Liver (tissue), 9 donors: ENCODE measurements around the gene FANCE. TPM values are rescaled to one million over a fixed set of nuclear protein-coding genes. Genes with fewer than 3 reads are reported as not detected.

Experiments
- DNase-seq: peaks from one replicate; pipeline ENCODE4 v3.0.0-alpha.2; 2017; ENCODE audit warnings: low spot score
- H3K27ac ChIP-seq, 2 donors: one replicate each; pipeline ENCODE4 v1.7.0; 2013; ENCODE audit warnings: inconsistent platforms in 2 of 2, low read length in 2 of 2, control low read depth in 1 of 2, low read depth in 1 of 2, mild to moderate bottlenecking in 1 of 2
- H3K27me3 ChIP-seq, 4 donors: one replicate each; pipeline versions ENCODE4 v1.6.1 to v1.7.0; 2013; ENCODE audit warnings: low read length in 3 of 4, inconsistent platforms in 1 of 4, mild to moderate bottlenecking in 1 of 4, moderate library complexity in 1 of 4; ENCODE audit not compliant: control insufficient read depth in 4 of 4, insufficient read depth in 4 of 4
- H3K36me3 ChIP-seq, 4 donors: one replicate each; pipeline versions ENCODE4 v1.6.1 to v1.7.0; 2013; ENCODE audit warnings: low read length in 3 of 4, mild to moderate bottlenecking in 3 of 4, low read depth in 1 of 4, moderate library complexity in 1 of 4; ENCODE audit not compliant: control insufficient read depth in 4 of 4, insufficient read depth in 3 of 4
- H3K4me1 ChIP-seq, 4 donors: one replicate each; pipeline versions ENCODE4 v1.6.1 to v1.7.0; 2013; ENCODE audit warnings: low read length in 3 of 4, mild to moderate bottlenecking in 3 of 4, moderate library complexity in 1 of 4; ENCODE audit not compliant: control insufficient read depth in 4 of 4, insufficient read depth in 4 of 4
- H3K4me3 ChIP-seq, 3 donors: one replicate each; pipeline versions ENCODE4 v1.6.1 to v1.7.0; 2013; ENCODE audit warnings: low read length in 3 of 3, control low read depth in 1 of 3, low read depth in 1 of 3, mild to moderate bottlenecking in 1 of 3
- H3K9ac ChIP-seq, 2 donors: one replicate each; pipeline ENCODE4 v1.7.0; 2013; ENCODE audit warnings: low read length in 2 of 2, mild to moderate bottlenecking in 2 of 2, moderate library complexity in 2 of 2, control low read depth in 1 of 2, low read depth in 1 of 2
- H3K9me3 ChIP-seq, 4 donors: one replicate each; pipeline versions ENCODE4 v1.6.1 to v1.7.0; 2013; ENCODE audit warnings: low read length in 3 of 4; ENCODE audit not compliant: control insufficient read depth in 4 of 4
- CTCF ChIP-seq: fragments of 150-350 bp; IDR thresholded peaks from 2 replicates; pipeline ENCODE4 v1.5.1; 2017; ENCODE audit warnings: improper control_type of control experiment, low read depth, low read length; ENCODE audit not compliant: missing input control
- EGR1 ChIP-seq, 2 donors: IDR thresholded peaks; 2 replicates each; pipeline ENCODE4 v1.6.1; 2016 to 2018; ENCODE audit warnings: antibody characterized with exemption in 2 of 2, low read depth in 2 of 2
- FOXA1 ChIP-seq: IDR thresholded peaks from 2 replicates; pipeline ENCODE4 v1.6.1; 2016; ENCODE audit warnings: antibody characterized with exemption
- FOXA2 ChIP-seq: IDR thresholded peaks from 2 replicates; pipeline ENCODE4 v1.6.1; 2016; ENCODE audit warnings: antibody characterized with exemption
- HNF4A ChIP-seq, 2 donors: conservative IDR thresholded peaks; 2 replicates each; pipeline ENCODE4 v1.6.1; 2016; ENCODE audit warnings: antibody characterized with exemption in 2 of 2, mild to moderate bottlenecking in 2 of 2
- JUND ChIP-seq, 2 donors: IDR thresholded peaks; 2 replicates each; pipeline ENCODE4 v1.6.1; 2016; ENCODE audit warnings: antibody characterized with exemption in 2 of 2
- NR2F2 ChIP-seq: IDR thresholded peaks from 2 replicates; pipeline ENCODE4 v1.6.1; 2016; ENCODE audit warnings: antibody characterized with exemption
- RAD21 ChIP-seq, 2 donors: IDR thresholded peaks; 2 replicates each; pipeline ENCODE4 v1.6.1; 2016; ENCODE audit warnings: antibody characterized with exemption in 2 of 2, mild to moderate bottlenecking in 2 of 2
- RXRA ChIP-seq, 2 donors: IDR thresholded peaks; 2 replicates each; pipeline ENCODE4 v1.6.1; 2017 to 2018; ENCODE audit warnings: antibody characterized with exemption in 2 of 2, mild to moderate bottlenecking in 1 of 2
- SP1 ChIP-seq: IDR thresholded peaks from 2 replicates; pipeline ENCODE4 v1.6.1; 2018; ENCODE audit warnings: antibody characterized with exemption, mild to moderate bottlenecking
- TAF1 ChIP-seq: conservative IDR thresholded peaks from 2 replicates; pipeline ENCODE4 v1.6.1; 2016; ENCODE audit warnings: antibody characterized with exemption, mild to moderate bottlenecking
- YY1 ChIP-seq: IDR thresholded peaks from 2 replicates; pipeline ENCODE4 v1.6.1; 2016; ENCODE audit warnings: antibody characterized with exemption, mild to moderate bottlenecking
- ZBTB33 ChIP-seq: IDR thresholded peaks from 2 replicates; pipeline ENCODE4 v1.6.1; 2016; ENCODE audit warnings: antibody characterized with exemption
- WGBS: extraction: QIAGEN DNeasy Blood & Tissue Kit; methylation state at CpG from one replicate; pipeline ENCODE4 v1.1.7; 2013; 5-methylcytosine and 5-hydroxymethylcytosine counted together
- polyA plus RNA-seq, 2 donors: library from polyadenylated mRNA; stranded (reverse) in 1 of 2; unstranded in 1 of 2; fragments of 200-250 nt in 1 of 2; fragments of >200 nt in 1 of 2; fragmentation: Nextera tagmentation in 1 of 2; extraction: Ambion mirVana in 1 of 2; gene quantifications; one replicate each; pipeline versions ENCODE4 v1.2.1 to v1.2.3, GENCODE V29; 2013 to 2015
- total RNA-seq, 2 donors: library from RNA; depleted of rRNA; stranded (reverse); fragments of >200 nt; gene quantifications; one replicate each; pipeline ENCODE4 v1.2.3, GENCODE V29; 2014
- TF ChIP-seq, protein P1 (sequence below): IDR thresholded peaks from 2 replicates; pipeline ENCODE4 v1.6.1; 2016; ENCODE audit warnings: antibody characterized with exemption, mild to moderate bottlenecking
- TF ChIP-seq, protein P2 (sequence below): IDR thresholded peaks from 2 replicates; pipeline ENCODE4 v1.6.1; 2016; ENCODE audit warnings: antibody characterized with exemption
- donor health status: healthy.
- donor health status: healthy.
- donor health status: healthy.
- donor health status: healthy.
- donor health status: healthy.

FANCE gene
- total and polyA plus RNA-seq, 4 donors, result 0.11 to 4.2 (median 0.79) TPM

GRCh38 chr6:35419417-35419816, 32.7 kb upstream of the FANCE start:
- H3K36me3 ChIP-seq, result peaks cover 3 to 15% (median 10%) of the 10 kb centered on the region in 4 donors
- no peak overlapping the region for H3K4me3 ChIP-seq
- H3K4me1 ChIP-seq, result peaks cover 11 to 31% (median 24%) of the 10 kb centered on the region in 4 donors
- no peak overlapping the region for H3K9ac ChIP-seq
- no peaks in the 10 kb centered on the region for H3K27me3 ChIP-seq
- no peaks in the 10 kb centered on the region for H3K9me3 ChIP-seq
- WGBS, result 78% methylated on average over 5 of the region's 5 CpGs
- no peak overlapping the region for H3K27ac ChIP-seq
- TF ChIP-seq RAD21 (IDR thresholded peaks at IDR 0.05) (no peak), FOXA2 (no peak), EGR1 (IDR thresholded peaks at IDR 0.05; ENCODE audit: low read depth in 2 of 2) (no peak), CTCF (no peak), ZBTB33 (no peak), YY1 (no peak), NR2F2 (no peak), HNF4A (conservative IDR thresholded peaks at IDR 0.05) (no peak), RXRA (IDR thresholded peaks at IDR 0.05) (no peak), FOXA1 (no peak), JUND (IDR thresholded peaks at IDR 0.05) (no peak), SP1 (no peak)
- TF ChIP-seq, protein P1, sequence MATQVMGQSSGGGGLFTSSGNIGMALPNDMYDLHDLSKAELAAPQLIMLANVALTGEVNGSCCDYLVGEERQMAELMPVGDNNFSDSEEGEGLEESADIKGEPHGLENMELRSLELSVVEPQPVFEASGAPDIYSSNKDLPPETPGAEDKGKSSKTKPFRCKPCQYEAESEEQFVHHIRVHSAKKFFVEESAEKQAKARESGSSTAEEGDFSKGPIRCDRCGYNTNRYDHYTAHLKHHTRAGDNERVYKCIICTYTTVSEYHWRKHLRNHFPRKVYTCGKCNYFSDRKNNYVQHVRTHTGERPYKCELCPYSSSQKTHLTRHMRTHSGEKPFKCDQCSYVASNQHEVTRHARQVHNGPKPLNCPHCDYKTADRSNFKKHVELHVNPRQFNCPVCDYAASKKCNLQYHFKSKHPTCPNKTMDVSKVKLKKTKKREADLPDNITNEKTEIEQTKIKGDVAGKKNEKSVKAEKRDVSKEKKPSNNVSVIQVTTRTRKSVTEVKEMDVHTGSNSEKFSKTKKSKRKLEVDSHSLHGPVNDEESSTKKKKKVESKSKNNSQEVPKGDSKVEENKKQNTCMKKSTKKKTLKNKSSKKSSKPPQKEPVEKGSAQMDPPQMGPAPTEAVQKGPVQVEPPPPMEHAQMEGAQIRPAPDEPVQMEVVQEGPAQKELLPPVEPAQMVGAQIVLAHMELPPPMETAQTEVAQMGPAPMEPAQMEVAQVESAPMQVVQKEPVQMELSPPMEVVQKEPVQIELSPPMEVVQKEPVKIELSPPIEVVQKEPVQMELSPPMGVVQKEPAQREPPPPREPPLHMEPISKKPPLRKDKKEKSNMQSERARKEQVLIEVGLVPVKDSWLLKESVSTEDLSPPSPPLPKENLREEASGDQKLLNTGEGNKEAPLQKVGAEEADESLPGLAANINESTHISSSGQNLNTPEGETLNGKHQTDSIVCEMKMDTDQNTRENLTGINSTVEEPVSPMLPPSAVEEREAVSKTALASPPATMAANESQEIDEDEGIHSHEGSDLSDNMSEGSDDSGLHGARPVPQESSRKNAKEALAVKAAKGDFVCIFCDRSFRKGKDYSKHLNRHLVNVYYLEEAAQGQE, result no peak
- TF ChIP-seq, protein P2, sequence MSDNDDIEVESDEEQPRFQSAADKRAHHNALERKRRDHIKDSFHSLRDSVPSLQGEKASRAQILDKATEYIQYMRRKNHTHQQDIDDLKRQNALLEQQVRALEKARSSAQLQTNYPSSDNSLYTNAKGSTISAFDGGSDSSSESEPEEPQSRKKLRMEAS, result no peak
- DNase-seq, result no peak

GRCh38 chr6:35419961-35420360, 32.2 kb upstream of the FANCE start:
- Histone ChIP-seq H3K4me1 (peaks cover 9 to 25% (median 19%) of the 10 kb centered on the region in 4 donors), H3K36me3 (peaks cover 6 to 18% (median 11%) of the 10 kb centered on the region in 4 donors), H3K4me3 (no peak overlapping the region), H3K9ac (no peak overlapping the region), H3K27me3 (no peaks in the 10 kb centered on the region), H3K27ac (no peak overlapping the region), H3K9me3 (no peaks in the 10 kb centered on the region)
- TF ChIP-seq JUND (IDR thresholded peaks at IDR 0.05) (no peak), YY1 (no peak), ZBTB33 (no peak), HNF4A (conservative IDR thresholded peaks at IDR 0.05) (no peak), SP1 (no peak), RXRA (IDR thresholded peaks at IDR 0.05) (no peak), FOXA2 (no peak), TAF1 (no peak)
- TF ChIP-seq, protein P2, result no peak
- TF ChIP-seq, protein P1, result no peak
- DNase-seq, result no peak
- WGBS, result 98% methylated on average over 14 of the region's 14 CpGs
